Nephron progenitor cell (in vitro differentiated cells): ENCODE measurements around the gene SDF4.
"Not testable (repeated sequence)": the region's sequence is repeated elsewhere in the genome, so short reads cannot be mapped to it uniquely, and the experiment has no call there.

Source experiments
- DNase-seq: peaks from one replicate; pipeline ENCODE4 v3.0.0; 2021
- H3K27ac Mint-ChIP-seq: 2 replicates; pipeline ENCODE4 v1.8.0; 2021; ENCODE audit warnings: mild to moderate bottlenecking, moderate library complexity, mixed read lengths
- H3K27me3 Mint-ChIP-seq: 2 replicates; pipeline ENCODE4 v1.8.0; 2021; ENCODE audit warnings: mild to moderate bottlenecking, low read depth, mixed read lengths; ENCODE audit not compliant: poor library complexity
- H3K36me3 Mint-ChIP-seq: 2 replicates; pipeline ENCODE4 v1.8.0; 2021; ENCODE audit warnings: low read depth, mixed read lengths
- H3K4me1 Mint-ChIP-seq: 2 replicates; pipeline ENCODE4 v1.8.0; 2021; ENCODE audit warnings: mixed read lengths
- H3K4me3 Mint-ChIP-seq: 2 replicates; pipeline ENCODE4 v1.8.0; 2021; ENCODE audit warnings: mild to moderate bottlenecking, moderate library complexity, mixed read lengths
- H3K9me3 Mint-ChIP-seq: 2 replicates; pipeline ENCODE4 v1.8.0; 2021; ENCODE audit warnings: mild to moderate bottlenecking, moderate library complexity, mixed read lengths
- TF ChIP-seq, protein P1 (sequence below): fragments of 200-600 bp; sonication (generic); IDR thresholded peaks from 2 replicates; pipeline ENCODE4 v1.5.0; 2021; ENCODE audit warnings: antibody characterized with exemption

SDF4 gene

DNA sequence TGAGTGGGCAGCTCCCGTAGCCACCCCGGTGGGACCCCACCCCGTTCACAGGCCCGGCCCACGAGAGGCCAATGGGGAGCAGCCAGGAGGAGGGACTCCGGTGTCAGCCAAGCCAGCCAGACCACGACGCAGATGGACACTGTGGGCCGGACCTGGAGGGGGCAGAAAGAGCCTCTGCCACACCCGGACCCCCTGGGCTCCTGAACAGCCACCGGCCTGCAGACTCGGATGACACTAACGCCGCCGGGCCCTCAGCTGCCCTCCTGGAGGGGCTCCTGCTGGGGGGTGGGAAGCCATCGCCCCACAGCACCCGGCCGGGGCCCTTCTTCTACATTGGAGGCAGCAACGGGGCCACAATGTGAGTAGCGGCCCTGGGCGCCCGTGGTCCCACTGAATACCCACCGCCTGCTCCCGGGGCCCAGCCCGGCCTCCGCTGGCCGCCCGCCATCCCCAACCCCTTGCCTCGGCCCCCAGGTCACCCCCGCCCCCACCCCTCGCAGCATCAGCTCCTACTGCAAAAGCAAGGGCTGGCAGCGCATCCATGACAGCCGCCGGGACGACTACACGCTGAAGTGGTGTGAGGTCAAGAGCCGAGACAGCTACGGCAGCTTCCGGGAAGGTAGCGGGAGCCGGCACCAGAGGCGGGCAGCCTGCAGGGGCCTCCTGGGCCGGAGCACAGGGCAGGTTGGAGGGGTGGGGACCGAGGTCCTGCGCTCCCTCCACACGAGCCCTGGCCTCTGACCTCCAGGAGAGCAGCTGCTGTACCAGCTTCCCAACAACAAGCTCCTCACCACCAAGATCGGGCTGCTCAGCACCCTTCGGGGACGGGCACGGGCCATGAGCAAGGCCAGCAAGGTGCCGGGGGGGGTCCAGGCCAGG, 51.6 kb downstream of the SDF4 start:
- H3K4me1 Mint-ChIP-seq, result peaks cover 29% of the 10 kb centered on the region
- H3K27me3 Mint-ChIP-seq, result peaks cover 28% of the 10 kb centered on the region
- peak; percentile 10 for DNase-seq
- no peak overlapping the region for H3K27ac Mint-ChIP-seq
- TF ChIP-seq, protein P1, sequence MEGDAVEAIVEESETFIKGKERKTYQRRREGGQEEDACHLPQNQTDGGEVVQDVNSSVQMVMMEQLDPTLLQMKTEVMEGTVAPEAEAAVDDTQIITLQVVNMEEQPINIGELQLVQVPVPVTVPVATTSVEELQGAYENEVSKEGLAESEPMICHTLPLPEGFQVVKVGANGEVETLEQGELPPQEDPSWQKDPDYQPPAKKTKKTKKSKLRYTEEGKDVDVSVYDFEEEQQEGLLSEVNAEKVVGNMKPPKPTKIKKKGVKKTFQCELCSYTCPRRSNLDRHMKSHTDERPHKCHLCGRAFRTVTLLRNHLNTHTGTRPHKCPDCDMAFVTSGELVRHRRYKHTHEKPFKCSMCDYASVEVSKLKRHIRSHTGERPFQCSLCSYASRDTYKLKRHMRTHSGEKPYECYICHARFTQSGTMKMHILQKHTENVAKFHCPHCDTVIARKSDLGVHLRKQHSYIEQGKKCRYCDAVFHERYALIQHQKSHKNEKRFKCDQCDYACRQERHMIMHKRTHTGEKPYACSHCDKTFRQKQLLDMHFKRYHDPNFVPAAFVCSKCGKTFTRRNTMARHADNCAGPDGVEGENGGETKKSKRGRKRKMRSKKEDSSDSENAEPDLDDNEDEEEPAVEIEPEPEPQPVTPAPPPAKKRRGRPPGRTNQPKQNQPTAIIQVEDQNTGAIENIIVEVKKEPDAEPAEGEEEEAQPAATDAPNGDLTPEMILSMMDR, result no peak
- H3K9me3 Mint-ChIP-seq, result no peaks in the 10 kb centered on the region
- no peak overlapping the region for H3K4me3 Mint-ChIP-seq
- no peaks in the 10 kb centered on the region for H3K36me3 Mint-ChIP-seq

DNA sequence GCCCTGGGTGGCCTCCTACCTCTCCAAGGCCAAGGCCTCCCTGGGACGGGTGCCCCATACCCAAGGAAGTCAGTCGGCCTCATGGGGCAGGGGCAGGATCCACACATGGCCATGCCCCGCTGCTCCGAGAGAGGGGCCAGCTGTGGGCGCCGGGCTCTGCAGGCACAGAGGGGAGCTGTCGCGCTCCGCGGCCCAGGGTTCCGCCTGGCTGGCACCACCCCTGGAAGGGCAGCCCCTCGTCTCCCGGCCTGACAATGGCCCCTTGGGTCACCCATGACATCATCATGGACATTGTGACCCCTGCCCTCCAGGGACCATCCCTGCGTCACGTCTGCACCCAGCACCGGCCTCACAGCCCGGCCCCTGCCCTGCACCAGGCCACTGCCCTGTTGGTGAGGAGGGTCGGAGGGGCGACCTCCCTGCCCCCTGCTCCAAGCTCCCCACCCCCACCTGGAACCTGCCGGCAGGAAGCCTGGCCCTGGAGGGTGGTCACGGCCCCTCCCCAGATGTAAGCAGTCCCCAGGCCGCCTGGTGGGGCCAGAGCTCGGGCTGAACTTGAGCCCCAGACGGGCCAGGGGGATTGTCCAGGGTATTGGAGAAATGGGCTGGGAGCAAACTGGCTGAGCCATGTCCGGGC, 52.3 kb downstream of the SDF4 start:
- H3K9me3 Mint-ChIP-seq, result no peaks in the 10 kb centered on the region
- peaks cover 31% of the 10 kb centered on the region for H3K4me1 Mint-ChIP-seq
- TF ChIP-seq, protein P1, result no peak
- no peaks in the 10 kb centered on the region for H3K36me3 Mint-ChIP-seq
- no peak overlapping the region for H3K27ac Mint-ChIP-seq
- peaks cover 35% of the 10 kb centered on the region for H3K27me3 Mint-ChIP-seq
- H3K4me3 Mint-ChIP-seq, result no peak overlapping the region
- DNase-seq, result peak; percentile 68

DNA sequence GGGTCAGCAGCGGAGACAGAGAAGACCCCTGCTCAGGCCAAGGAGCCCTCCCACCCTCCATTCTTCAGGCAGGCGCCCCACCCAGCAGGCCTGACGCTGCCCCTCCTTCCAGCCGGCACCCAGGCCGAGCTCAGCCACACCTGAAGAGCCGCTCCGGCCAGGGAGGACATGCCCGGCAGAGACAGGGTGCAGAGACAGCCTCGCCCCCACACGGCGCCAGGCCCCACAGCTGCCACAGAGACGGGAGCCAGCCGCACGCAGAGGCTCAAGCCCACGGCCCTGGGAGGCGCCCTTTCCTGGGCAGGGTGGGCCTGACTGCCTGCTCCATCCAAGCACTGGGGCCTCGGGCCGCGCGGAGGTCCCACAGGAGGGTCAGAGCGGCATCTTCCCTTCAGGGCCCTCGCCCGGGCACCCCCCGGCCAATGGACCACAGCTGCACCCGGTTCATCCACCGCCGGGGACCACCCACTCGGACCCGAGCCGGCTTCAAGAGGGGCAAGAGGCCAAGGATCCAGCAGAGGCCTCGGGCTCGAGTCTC, 52.9 kb downstream of the SDF4 start:
- Mint-ChIP-seq H3K27ac (no peak overlapping the region), H3K9me3 (no peaks in the 10 kb centered on the region), H3K36me3 (no peaks in the 10 kb centered on the region), H3K4me1 (peaks cover 34% of the 10 kb centered on the region), H3K4me3 (no peak overlapping the region), H3K27me3 (peaks cover 40% of the 10 kb centered on the region)
- peak; percentile 1 for DNase-seq
- TF ChIP-seq, protein P1, result no peak

DNA sequence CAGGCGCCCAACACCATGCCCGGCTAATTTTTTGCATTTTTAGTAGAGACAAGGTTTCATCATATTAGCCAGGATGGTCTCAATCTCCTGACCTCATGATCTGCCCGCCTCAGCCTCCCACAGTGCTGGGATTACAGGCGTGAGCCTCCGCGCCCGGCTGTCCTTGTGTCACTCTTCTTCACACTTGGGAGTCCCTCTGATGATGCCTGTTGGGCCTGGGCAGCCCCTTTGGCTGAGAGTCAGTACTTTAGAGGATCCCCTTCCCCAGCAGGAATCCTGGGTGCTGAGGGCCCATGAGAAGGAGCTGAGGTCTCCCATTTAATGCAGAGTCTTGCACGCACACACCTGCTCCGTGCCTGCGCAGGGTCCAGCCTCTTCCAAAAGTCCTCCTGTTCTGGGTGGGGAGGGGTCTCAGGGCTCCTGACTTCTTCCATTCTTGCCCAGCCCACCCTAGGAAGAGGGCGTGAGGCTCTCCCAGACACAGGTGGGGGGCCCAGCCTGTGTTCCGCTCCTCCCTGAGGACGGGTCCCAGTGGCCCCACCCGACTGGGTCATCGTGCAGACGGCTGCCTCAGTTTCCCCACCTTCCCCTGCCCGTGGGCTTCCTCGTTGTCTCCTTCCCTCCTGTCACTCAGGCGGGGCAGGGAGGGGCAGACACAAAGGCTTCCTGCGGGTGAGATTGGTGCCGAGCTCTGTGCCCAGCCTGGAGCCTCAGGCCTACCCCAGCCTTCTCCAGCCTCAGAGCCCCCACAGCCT, 54.2 kb downstream of the SDF4 start:
- DNase-seq, result peak; percentile 2
- Mint-ChIP-seq H3K27ac (no peak overlapping the region), H3K27me3 (peaks cover 43% of the 10 kb centered on the region), H3K4me1 (peaks cover 28% of the 10 kb centered on the region), H3K9me3 (no peaks in the 10 kb centered on the region), H3K4me3 (no peak overlapping the region), H3K36me3 (no peaks in the 10 kb centered on the region)
- TF ChIP-seq, protein P1, result no peak

DNA sequence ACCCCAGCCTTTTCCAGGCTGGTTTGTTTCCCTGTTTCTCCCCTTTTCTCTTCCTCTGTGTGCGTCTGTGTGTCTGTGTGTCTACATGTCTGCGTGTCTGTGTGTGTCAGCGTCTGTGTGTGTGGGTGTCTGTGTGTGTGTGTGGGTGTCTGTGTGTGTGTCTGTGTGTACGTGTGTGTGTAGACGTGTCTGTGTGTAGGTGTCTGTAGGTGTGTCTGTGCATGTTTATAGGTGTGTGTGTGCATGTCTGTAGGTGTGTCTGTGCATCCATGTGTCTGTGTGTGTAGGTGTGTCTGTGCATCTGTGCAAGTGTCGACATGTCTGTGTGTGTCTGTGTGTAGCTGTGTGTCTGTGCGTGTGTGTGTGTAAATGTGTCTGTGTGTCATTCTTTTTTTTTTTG, 54.9 kb downstream of the SDF4 start:
- Mint-ChIP-seq H3K27me3 (peaks cover 45% of the 10 kb centered on the region), H3K9me3 (no peaks in the 10 kb centered on the region), H3K4me1 (peaks cover 27% of the 10 kb centered on the region), H3K4me3 (no peak overlapping the region), H3K36me3 (no peaks in the 10 kb centered on the region), H3K27ac (no peak overlapping the region)
- TF ChIP-seq, protein P1, result no peak
- no peak for DNase-seq

DNA sequence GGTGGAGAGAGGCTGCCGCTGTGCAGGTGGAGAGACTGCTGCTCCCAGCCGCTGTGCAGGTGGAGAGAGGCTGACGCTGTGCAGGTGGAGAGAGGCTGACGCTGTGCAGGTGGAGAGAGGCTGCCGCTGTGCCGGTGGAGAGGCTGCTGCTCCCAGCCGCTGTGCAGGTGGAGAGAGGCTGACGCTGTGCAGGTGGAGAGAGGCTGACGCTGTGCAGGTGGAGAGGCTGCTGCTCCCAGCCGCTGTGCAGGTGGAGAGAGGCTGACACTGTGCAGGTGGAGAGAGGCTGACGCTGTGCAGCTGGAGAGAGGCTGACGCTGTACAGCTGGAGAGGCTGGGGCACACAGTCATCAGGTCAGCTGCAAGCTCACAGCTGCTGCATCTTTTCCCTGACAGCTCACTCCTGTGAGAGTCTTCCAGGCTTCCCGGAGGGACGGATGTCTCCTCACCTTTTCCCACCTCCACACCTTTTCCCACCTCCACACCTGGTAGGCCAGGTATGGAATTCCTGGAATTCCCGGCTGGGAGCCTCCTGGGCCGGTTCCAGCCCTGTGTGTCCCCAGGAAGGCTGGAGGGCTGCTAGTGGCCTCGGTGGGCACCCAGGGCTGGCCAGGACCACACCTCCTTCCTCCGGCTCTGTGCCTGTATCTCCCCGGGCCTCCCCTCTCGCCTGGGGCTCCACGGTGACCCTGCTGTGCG, 55.6 kb downstream of the SDF4 start:
- not testable (repeated sequence) for H3K36me3 Mint-ChIP-seq, H3K4me3 Mint-ChIP-seq, H3K9me3 Mint-ChIP-seq, H3K27ac Mint-ChIP-seq
- DNase-seq, result peak; percentile 4
- peaks cover 21% of the 10 kb centered on the region for H3K4me1 Mint-ChIP-seq
- peaks cover 45% of the 10 kb centered on the region for H3K27me3 Mint-ChIP-seq
